ENCODE data around the gene HNRNPC. TPM values are rescaled to one million over a fixed set of nuclear protein-coding genes. Genes with fewer than 3 reads are reported as not detected.

HNRNPC gene
- total and polyA plus RNA-seq, 2 of the 8 experiments (the other 6 are each of a cell fraction or from before 2014, with no cell fraction given), result 781 to 1,207 TPM

GRCh38 chr14:21215879-21216251 lies 53.4 kb downstream of the HNRNPC start:
- H4K8ac ChIP-seq (ENCODE audit: extremely low read depth, insufficient read depth, low read length), result no peak overlapping the region
- CTCF ChIA-PET (ENCODE audit: partially characterized antibody), result no interaction called here
- no peak overlapping the region for H4K5ac ChIP-seq (ENCODE audit: insufficient read length, low read depth, low read length)
- H4K91ac ChIP-seq (replicated peaks; ENCODE audit: insufficient read length, low read length), result no peak overlapping the region
- no peak for DNase-seq (ENCODE audit: low read depth in 1 of 2, low spot score in 2 of 2)
- WGBS, 2 experiments (ENCODE audit: extremely low coverage in 1 of 2, insufficient coverage in 1 of 2, insufficient read length in 1 of 2, insufficient replicate concordance in 2 of 2, low coverage in 1 of 2, low lambda C conversion rate in 2 of 2, missing lambda C conversion rate in 1 of 2), result 100% methylated on average over 2 of the region's 4 CpGs; no CpG with 5 or more reads in 1 of the 2 experiments
- H3K56ac ChIP-seq (replicated peaks; ENCODE audit: insufficient read length, low read depth, low read length), result no peak overlapping the region
- peaks cover under 1% of the 10 kb centered on the region; the same call in 1 of the 2 replicates for H3K79me1 ChIP-seq (ENCODE audit: low read depth, low read length)
- FAIRE-seq, result no peak
- H2AFZ ChIP-seq (ENCODE audit: low read length), result no peak overlapping the region
- H3K9ac ChIP-seq (replicated peaks in 1 of 4; ENCODE audit: extremely low read depth in 1 of 4, low read depth in 3 of 4, low read length in 3 of 4), result no peak overlapping the region
- no peak overlapping the region for H3K4ac ChIP-seq (replicated peaks; ENCODE audit: insufficient read length, low read depth, low read length)
- no peaks in the 10 kb centered on the region for H3K9me3 ChIP-seq (ENCODE audit: insufficient read depth in 2 of 2, low read depth in 1 of 2, low read length in 1 of 2)
- H3K4me1 ChIP-seq (replicated peaks in 1 of 4; ENCODE audit: control insufficient read depth in 3 of 4, insufficient read depth in 4 of 4, low read length in 3 of 4), result peaks cover 0 to 2% (median 0%) of the 10 kb centered on the region in 4 experiments; a peak in 2 of 7 replicates
- H2AK5ac ChIP-seq (ENCODE audit: low read depth, low read length), result no peak overlapping the region
- H3K27ac ChIP-seq (ENCODE audit: low read depth, low read length), result no peak overlapping the region
- H3K23ac ChIP-seq (ENCODE audit: insufficient read length), result no peak overlapping the region
- H4K20me1 ChIP-seq (replicated peaks in 1 of 2; ENCODE audit: control insufficient read depth in 1 of 2, insufficient read depth in 2 of 2, low read length in 2 of 2), result peaks cover 13 to 20% of the 10 kb centered on the region in 2 experiments
- H3K27me3 ChIP-seq (replicated peaks in 1 of 4; ENCODE audit: control insufficient read depth in 3 of 4, extremely low read depth in 1 of 4, insufficient read depth in 3 of 4, low read length in 3 of 4), result no peaks in the 10 kb centered on the region
- peaks cover 0 to 78% of the 10 kb centered on the region in 2 experiments; a peak in 2 of 4 replicates for H3K79me2 ChIP-seq (ENCODE audit: control insufficient read depth in 1 of 2, insufficient read depth in 2 of 2, low read length in 2 of 2)
- H2BK20ac ChIP-seq (ENCODE audit: low read length), result no peak overlapping the region
- no peaks in the 10 kb centered on the region for H3K23me2 ChIP-seq (ENCODE audit: low read depth, low read length)
- H2BK15ac ChIP-seq (ENCODE audit: low read length), result no peak overlapping the region
- H2BK5ac ChIP-seq (ENCODE audit: low read depth, low read length), result no peak overlapping the region
- no peak overlapping the region for H3K18ac ChIP-seq (ENCODE audit: extremely low read depth, low read length)
- peaks cover 16 to 98% (median 58%) of the 10 kb centered on the region in 4 experiments for H3K36me3 ChIP-seq (ENCODE audit: control insufficient read depth in 2 of 4, insufficient read depth in 4 of 4, low read length in 3 of 4)
- POLR2A ChIA-PET (ENCODE audit: partially characterized antibody), result interaction anchor here (1.1 to 7.9 kb wide), 5 partner anchors 12 to 50 kb away, joined by 3 to 97 read pairs (median 4); no protein-coding TSS in a partner anchor
- no peak overlapping the region for H3K4me3 ChIP-seq (ENCODE audit: extremely low read depth in 1 of 4, insufficient read depth in 2 of 4, low read depth in 3 of 4, low read length in 4 of 4)
- no peak overlapping the region for H2BK12ac ChIP-seq (ENCODE audit: low read depth, low read length)
- H3K4me2 ChIP-seq (ENCODE audit: insufficient read depth in 1 of 2, low read depth in 2 of 2, low read length in 2 of 2), result no peak overlapping the region
- no peak overlapping the region for H2BK120ac ChIP-seq (replicated peaks; ENCODE audit: low read depth, low read length)
- H3K14ac ChIP-seq (ENCODE audit: insufficient read length), result no peak overlapping the region
- no peak for TF ChIP-seq TAF7 (optimal IDR thresholded peaks at IDR 0.05; ENCODE audit: borderline replicate concordance, low read depth, low read length)
- TF ChIP-seq CBX8 (IDR thresholded peaks at IDR 0.05; ENCODE audit: borderline replicate concordance, low read depth, low read length), result no peak
- TF ChIP-seq CEBPB (IDR thresholded peaks at IDR 0.05; ENCODE audit: low read depth, low read length), result no peak
- TF ChIP-seq EZH2 (IDR thresholded peaks at IDR 0.05; ENCODE audit: low read depth, low read length, severe bottlenecking), result no peak
- TF ChIP-seq GTF2F1 (IDR thresholded peaks at IDR 0.05; ENCODE audit: borderline replicate concordance, low read depth, low read length), result no peak
- TF ChIP-seq RBBP5 (IDR thresholded peaks at IDR 0.05; ENCODE audit: borderline replicate concordance, low read depth, low read length), result no peak
- no peak for TF ChIP-seq ZNF274 (IDR thresholded peaks at IDR 0.05; ENCODE audit: borderline replicate concordance, extremely low read depth, low read length)
- TF ChIP-seq NANOG (IDR thresholded peaks at IDR 0.05; ENCODE audit: insufficient read depth, low read depth, low read length, poor library complexity, severe bottlenecking), result no peak
- TF ChIP-seq EGR1 (IDR thresholded peaks at IDR 0.05; ENCODE audit: borderline replicate concordance, low read depth, low read length), result no peak
- TF ChIP-seq CTBP2 (IDR thresholded peaks at IDR 0.05; ENCODE audit: borderline replicate concordance, insufficient read depth, insufficient read length, low read length), result no peak
- TF ChIP-seq CTCF (IDR thresholded peaks at IDR 0.05; ENCODE audit: control extremely low read depth in 1 of 3, insufficient read depth in 1 of 3, low read depth in 1 of 3, low read length in 3 of 3), result no peak

All from H1 (cell line).